NCI-H2227 (cell line): ENCODE results near the gene PTPRN2.
"Not testable (repeated sequence)": the region's sequence is repeated elsewhere in the genome, so short reads cannot be mapped to it uniquely, and the experiment has no call there.

Experiments
- DNase-seq: peaks from one replicate; lab custom pipeline; 2025; ENCODE audit not compliant: unreplicated experiment; lab: John Stamatoyannopoulos, UW

PTPRN2 gene

GRCh38 chr7:157928171-157928794, 659.3 kb downstream of the PTPRN2 start:
- no peak for DNase-seq

- no peak for DNase-seq
Measured at GRCh38 chr7:157927313-157927925, 660.2 kb downstream of the PTPRN2 start.

GRCh38 chr7:157926521-157927150, 661.0 kb downstream of the PTPRN2 start:
- DNase-seq = no peak

- DNase-seq = no peak
Measured at GRCh38 chr7:157926107-157926506, 661.5 kb downstream of the PTPRN2 start.

DNA sequence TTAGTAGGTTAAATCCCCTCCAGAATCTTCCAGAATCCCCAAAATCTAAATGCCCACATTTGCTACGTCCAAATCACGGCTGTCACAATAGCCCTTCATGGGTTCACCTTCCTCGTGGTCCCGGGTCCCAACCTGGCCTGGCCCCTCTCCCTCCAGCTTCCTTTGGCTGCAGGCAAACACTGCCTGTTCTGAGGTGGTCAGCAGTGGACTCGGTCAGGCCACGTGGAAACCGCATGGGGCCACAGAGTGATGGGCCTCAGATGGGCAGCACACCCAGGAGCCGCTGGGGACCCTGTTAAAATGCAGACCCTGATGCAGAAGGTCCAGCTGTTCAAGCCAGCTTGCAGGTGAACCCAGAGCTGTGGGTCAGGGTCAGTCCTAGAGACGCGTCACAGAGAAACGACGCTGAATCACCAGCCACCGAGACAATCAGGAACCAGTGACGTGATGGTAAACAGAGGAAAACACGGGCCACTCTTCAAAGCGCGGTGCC, 662.2 kb downstream of the PTPRN2 start:
- no peak for DNase-seq

- no peak for DNase-seq
Measured at GRCh38 chr7:157923903-157924630, 663.6 kb downstream of the PTPRN2 start.

DNA sequence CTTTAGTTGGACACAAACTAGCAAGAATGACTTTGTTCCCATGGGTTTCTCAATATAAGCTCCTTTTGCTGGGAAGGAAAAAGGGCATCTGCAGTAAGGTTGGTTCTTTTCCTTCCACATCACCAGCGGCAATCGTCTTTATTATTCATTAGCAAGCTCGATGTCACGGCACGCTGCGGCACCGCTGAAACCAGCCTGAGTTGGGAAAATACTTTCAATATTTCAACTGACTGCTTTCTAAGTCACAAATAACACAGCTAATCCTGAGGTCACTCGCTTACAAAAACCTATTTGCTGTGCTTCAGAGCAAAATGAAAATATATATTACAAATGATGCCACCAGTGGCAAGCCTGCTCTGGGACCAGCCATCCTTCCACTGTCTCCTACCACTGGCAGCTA, 665.0 kb downstream of the PTPRN2 start:
- no peak for DNase-seq

- DNase-seq = no peak
Measured at GRCh38 chr7:157918326-157919080, 669.1 kb downstream of the PTPRN2 start.

GRCh38 chr7:157916946-157917640, 670.5 kb downstream of the PTPRN2 start:
- no peak for DNase-seq

DNA sequence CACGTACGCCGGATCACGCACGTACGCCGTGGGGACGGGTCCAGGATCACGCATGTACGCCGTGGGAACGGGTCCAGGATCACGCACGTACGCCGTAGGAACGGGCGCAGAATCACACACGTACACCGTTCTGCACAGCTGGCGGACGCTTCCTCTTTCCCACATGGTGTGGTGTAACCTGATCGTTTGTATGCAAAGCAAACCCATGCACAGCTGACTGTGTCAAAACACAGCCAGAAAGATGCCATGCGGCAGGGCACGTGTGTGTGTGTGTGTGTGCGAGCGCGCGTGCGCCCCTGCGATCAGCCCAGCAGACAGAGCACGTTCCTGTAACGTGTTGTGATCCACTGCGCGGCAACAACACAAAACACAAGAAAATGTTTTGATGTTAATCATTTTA, 677.2 kb downstream of the PTPRN2 start:
- DNase-seq = no peak

- DNase-seq = not testable (repeated sequence)
Measured at GRCh38 chr7:157910045-157910444, 677.6 kb downstream of the PTPRN2 start.

GRCh38 chr7:157909370-157909769, 678.3 kb downstream of the PTPRN2 start:
- DNase-seq = no peak

- DNase-seq = no peak
Measured at GRCh38 chr7:157908006-157908782, 679.4 kb downstream of the PTPRN2 start.

- no peak for DNase-seq
Measured at GRCh38 chr7:157907091-157907490, 680.5 kb downstream of the PTPRN2 start.

DNA sequence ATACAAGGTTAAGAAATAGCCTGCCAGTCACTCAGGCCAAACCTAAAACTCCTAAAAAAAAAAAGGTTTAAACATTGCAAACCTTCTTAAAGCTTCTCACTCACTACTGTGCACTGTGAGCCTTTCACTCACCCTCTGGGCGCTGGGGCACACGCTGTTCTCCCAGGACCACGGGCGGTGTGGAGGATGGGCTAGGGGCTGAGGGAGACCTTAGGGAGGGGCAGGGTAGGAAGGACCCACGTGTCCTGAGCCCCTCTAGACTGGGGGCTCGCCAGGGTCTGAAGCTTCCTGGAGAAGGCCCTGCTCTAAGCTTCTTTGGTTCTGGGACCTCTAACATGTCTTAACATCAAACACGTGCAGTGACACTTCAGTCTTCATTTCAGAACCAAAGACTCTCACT, 681.0 kb downstream of the PTPRN2 start:
- DNase-seq = no peak

- no peak for DNase-seq
Measured at GRCh38 chr7:157905651-157906461, 681.8 kb downstream of the PTPRN2 start.

GRCh38 chr7:157904866-157905570, 682.6 kb downstream of the PTPRN2 start:
- no peak for DNase-seq

GRCh38 chr7:157904211-157904865, 683.3 kb downstream of the PTPRN2 start:
- no peak for DNase-seq
